OCI-M2 (cell line): ENCODE measurements around the gene KRTAP5-7.
"Not testable (repeated sequence)": the region's sequence is repeated elsewhere in the genome, so short reads cannot be mapped to it uniquely, and the experiment has no call there.

ENCODE experiments used
- DNase-seq: peaks from one replicate; lab custom pipeline; 2025; ENCODE audit not compliant: unreplicated experiment; lab: John Stamatoyannopoulos, UW

Gene KRTAP5-7

GRCh38 chr11:71526796-71527575, at the start of gene KRTAP5-7:
Gene KRTAP5-7 (plus strand): TSS chr11:71527267. CDS start chr11:71527301, 34 bp downstream.
- not testable (repeated sequence) for DNase-seq

GRCh38 chr11:71477641-71478527, 49.2 kb upstream of the KRTAP5-7 start:
- no peak for DNase-seq

GRCh38 chr11:71478528-71478840, 48.6 kb upstream of the KRTAP5-7 start:
- DNase-seq: no peak

GRCh38 chr11:71481101-71481960, 45.7 kb upstream of the KRTAP5-7 start:
- DNase-seq: no peak

GRCh38 chr11:71482216-71482615, 44.9 kb upstream of the KRTAP5-7 start:
- DNase-seq: no peak

GRCh38 chr11:71482746-71483364, 44.2 kb upstream of the KRTAP5-7 start:
- no peak for DNase-seq

GRCh38 chr11:71483692-71484091, 43.4 kb upstream of the KRTAP5-7 start:
- DNase-seq: no peak

- no peak for DNase-seq
Observed at GRCh38 chr11:71484248-71485062, 42.6 kb upstream of the KRTAP5-7 start.

- no peak for DNase-seq
Observed at GRCh38 chr11:71485063-71485399, 42.0 kb upstream of the KRTAP5-7 start.

- no peak for DNase-seq
Observed at GRCh38 chr11:71485466-71485865, 41.6 kb upstream of the KRTAP5-7 start.

GRCh38 chr11:71486320-71486719, 40.7 kb upstream of the KRTAP5-7 start:
- DNase-seq: no peak

- no peak for DNase-seq
Observed at GRCh38 chr11:71488681-71489270, 38.3 kb upstream of the KRTAP5-7 start.

GRCh38 chr11:71489311-71490043, 37.6 kb upstream of the KRTAP5-7 start:
- DNase-seq: no peak

- no peak for DNase-seq
Observed at GRCh38 chr11:71490044-71490730, 36.9 kb upstream of the KRTAP5-7 start.

- no peak for DNase-seq
Observed at GRCh38 chr11:71490731-71491390, 36.2 kb upstream of the KRTAP5-7 start.

- DNase-seq: no peak
Observed at GRCh38 chr11:71491531-71491930, 35.5 kb upstream of the KRTAP5-7 start.

GRCh38 chr11:71491940-71492339, 35.1 kb upstream of the KRTAP5-7 start:
- no peak for DNase-seq
